ENCODE results near the gene NANS. TPM values are rescaled to one million over a fixed set of nuclear protein-coding genes. Genes with fewer than 3 reads are reported as not detected.

NANS gene
- total and polyA plus RNA-seq, 2 of the 13 experiments (the other 11 are each of a cell fraction or from before 2014, with no cell fraction given), result 86.9 to 203 TPM

DNA sequence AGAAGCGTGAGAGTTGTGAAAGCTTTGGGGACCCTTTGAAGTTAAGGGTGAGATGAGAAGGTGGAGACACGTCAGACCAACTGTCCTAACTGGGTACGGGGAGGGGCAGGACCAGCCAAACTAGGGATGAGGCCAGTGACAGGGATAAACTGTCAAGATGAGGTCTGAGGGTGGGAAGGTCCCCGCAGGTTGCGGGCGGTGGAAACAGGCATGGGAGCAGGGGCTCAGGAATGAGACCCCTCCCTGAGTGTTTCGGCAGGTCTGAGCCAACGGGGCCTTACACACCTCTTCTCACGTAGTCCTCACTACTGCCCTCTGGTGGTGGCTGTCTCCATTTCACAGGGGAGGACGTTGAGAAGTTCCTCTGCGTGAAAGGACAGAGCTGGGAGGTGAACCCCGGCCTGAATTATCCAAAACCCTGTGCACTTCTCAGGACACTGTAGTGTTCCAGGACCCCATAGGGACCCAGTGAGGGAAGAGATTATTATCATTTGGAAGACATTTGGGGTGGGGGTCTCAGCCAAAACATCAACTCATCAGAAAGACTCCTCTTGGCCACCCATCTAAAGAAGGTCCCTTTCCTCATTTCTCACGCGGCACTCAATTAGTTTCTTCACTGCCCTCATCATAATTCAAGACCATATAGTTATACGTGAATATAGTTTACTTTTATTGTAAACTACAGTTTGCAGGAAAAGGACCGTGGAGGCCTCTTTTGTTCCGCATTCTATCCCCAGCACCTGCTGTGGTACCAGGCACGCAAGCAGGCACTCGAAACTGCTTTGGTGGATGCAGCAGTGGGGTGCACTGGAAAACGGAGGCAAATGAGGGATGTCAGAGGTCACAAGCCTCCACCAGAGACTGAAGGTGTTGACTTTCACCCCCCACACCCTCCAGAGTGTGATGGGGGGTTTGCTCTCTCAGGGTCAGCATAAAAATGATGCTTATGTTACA is 21.7 kb upstream of the NANS start (continued):
- TF ChIP-seq SMC3 (IDR thresholded peaks at IDR 0.05; ENCODE audit: low read length) (peak; percentile 68), KDM6A (CRISPR knock-in tag; IDR thresholded peaks at IDR 0.05; ENCODE audit: low read depth) (no peak), NAIF1 (CRISPR knock-in tag; IDR thresholded peaks at IDR 0.05; ENCODE audit: borderline replicate concordance) (no peak), TMF1 (CRISPR knock-in tag; IDR thresholded peaks at IDR 0.05; ENCODE audit: low read depth) (no peak), HOXA7 (CRISPR knock-in tag; IDR thresholded peaks at IDR 0.05) (no peak), HMG20B (CRISPR knock-in tag; conservative IDR thresholded peaks at IDR 0.05) (no peak), SP2 (CRISPR knock-in tag; IDR thresholded peaks at IDR 0.05) (no peak), GATA4 (IDR thresholded peaks at IDR 0.05; ENCODE audit: borderline replicate concordance, low read depth) (no peak), RARA (CRISPR knock-in tag; IDR thresholded peaks at IDR 0.05) (no peak), ZNF558 (CRISPR knock-in tag; IDR thresholded peaks at IDR 0.05; ENCODE audit: borderline replicate concordance) (no peak), ZNF768 (CRISPR knock-in tag; IDR thresholded peaks at IDR 0.05) (no peak), THYN1 (CRISPR knock-in tag; IDR thresholded peaks at IDR 0.05; ENCODE audit: borderline replicate concordance, low read depth) (no peak), HOXA3 (CRISPR knock-in tag; IDR thresholded peaks at IDR 0.05) (no peak), AHDC1 (CRISPR knock-in tag; IDR thresholded peaks at IDR 0.05; ENCODE audit: borderline replicate concordance) (no peak), ZBTB38 (CRISPR knock-in tag; IDR thresholded peaks at IDR 0.05) (0 out of 2 replicates have a peak, but pooled peaks have one; percentile 20), ISX (CRISPR knock-in tag; conservative IDR thresholded peaks at IDR 0.05) (no peak), PHF21A (CRISPR knock-in tag; IDR thresholded peaks at IDR 0.05) (no peak), ZNF264 (CRISPR knock-in tag; IDR thresholded peaks at IDR 0.05) (no peak), HHEX (CRISPR knock-in tag; IDR thresholded peaks at IDR 0.05) (no peak), ZNF160 (CRISPR knock-in tag; IDR thresholded peaks at IDR 0.05) (no peak), ZKSCAN1 (IDR thresholded peaks at IDR 0.05; ENCODE audit: low read length) (no peak)
- TF ChIP-seq, protein P1, sequence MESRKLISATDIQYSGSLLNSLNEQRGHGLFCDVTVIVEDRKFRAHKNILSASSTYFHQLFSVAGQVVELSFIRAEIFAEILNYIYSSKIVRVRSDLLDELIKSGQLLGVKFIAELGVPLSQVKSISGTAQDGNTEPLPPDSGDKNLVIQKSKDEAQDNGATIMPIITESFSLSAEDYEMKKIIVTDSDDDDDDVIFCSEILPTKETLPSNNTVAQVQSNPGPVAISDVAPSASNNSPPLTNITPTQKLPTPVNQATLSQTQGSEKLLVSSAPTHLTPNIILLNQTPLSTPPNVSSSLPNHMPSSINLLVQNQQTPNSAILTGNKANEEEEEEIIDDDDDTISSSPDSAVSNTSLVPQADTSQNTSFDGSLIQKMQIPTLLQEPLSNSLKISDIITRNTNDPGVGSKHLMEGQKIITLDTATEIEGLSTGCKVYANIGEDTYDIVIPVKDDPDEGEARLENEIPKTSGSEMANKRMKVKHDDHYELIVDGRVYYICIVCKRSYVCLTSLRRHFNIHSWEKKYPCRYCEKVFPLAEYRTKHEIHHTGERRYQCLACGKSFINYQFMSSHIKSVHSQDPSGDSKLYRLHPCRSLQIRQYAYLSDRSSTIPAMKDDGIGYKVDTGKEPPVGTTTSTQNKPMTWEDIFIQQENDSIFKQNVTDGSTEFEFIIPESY (CRISPR knock-in tag; IDR thresholded peaks at IDR 0.05), result peak; percentile 56; the same call in 1 of the 2 replicates
- TF ChIP-seq, protein P2, sequence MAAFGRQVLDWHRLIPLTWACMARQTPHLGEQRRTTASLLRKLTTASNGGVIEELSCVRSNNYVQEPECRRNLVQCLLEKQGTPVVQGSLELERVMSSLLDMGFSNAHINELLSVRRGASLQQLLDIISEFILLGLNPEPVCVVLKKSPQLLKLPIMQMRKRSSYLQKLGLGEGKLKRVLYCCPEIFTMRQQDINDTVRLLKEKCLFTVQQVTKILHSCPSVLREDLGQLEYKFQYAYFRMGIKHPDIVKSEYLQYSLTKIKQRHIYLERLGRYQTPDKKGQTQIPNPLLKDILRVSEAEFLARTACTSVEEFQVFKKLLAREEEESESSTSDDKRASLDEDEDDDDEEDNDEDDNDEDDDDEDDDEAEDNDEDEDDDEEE (CRISPR knock-in tag; IDR thresholded peaks at IDR 0.05), result 0 out of 2 replicates have a peak, but pooled peaks have one; percentile 25

Measured in HepG2 (cell line).